SU-DHL-6 (cell line): ENCODE results near the gene PNMA8B.

Source experiments
- CTCF ChIP-seq: fragments of 200-600 bp; sonication (generic); IDR thresholded peaks from one replicate; pipeline ENCODE4 v1.5.1; 2017; ENCODE audit warnings: antibody characterized with exemption, mild to moderate bottlenecking, low read length, moderate library complexity; ENCODE audit not compliant: insufficient read depth, poor library complexity, severe bottlenecking
- EZH2phosphoT487 ChIP-seq: fragments of 200-600 bp; sonication (generic), shearing (Covaris generic); conservative IDR thresholded peaks from 2 replicates; pipeline ENCODE4 v1.6.1; 2018; ENCODE audit warnings: mild to moderate bottlenecking, antibody characterized with exemption, low read length, moderate library complexity, mixed read lengths

GRCh38 chr19:46529622-46530451 is 34.2 kb upstream of the PNMA8B start:
- TF ChIP-seq CTCF = peak; percentile 86
- TF ChIP-seq EZH2phosphoT487 = no peak
